CD4-positive, alpha-beta T cell treated with Interleukin-12 subunit alpha and Interleukin-12 subunit beta, for 1 hour (primary cell): ENCODE results near the gene HARBI1.

Experiments
- DNase-seq: peaks from one replicate; pipeline ENCODE4 v3.0.0-alpha.2; 2020

Gene HARBI1

DNA sequence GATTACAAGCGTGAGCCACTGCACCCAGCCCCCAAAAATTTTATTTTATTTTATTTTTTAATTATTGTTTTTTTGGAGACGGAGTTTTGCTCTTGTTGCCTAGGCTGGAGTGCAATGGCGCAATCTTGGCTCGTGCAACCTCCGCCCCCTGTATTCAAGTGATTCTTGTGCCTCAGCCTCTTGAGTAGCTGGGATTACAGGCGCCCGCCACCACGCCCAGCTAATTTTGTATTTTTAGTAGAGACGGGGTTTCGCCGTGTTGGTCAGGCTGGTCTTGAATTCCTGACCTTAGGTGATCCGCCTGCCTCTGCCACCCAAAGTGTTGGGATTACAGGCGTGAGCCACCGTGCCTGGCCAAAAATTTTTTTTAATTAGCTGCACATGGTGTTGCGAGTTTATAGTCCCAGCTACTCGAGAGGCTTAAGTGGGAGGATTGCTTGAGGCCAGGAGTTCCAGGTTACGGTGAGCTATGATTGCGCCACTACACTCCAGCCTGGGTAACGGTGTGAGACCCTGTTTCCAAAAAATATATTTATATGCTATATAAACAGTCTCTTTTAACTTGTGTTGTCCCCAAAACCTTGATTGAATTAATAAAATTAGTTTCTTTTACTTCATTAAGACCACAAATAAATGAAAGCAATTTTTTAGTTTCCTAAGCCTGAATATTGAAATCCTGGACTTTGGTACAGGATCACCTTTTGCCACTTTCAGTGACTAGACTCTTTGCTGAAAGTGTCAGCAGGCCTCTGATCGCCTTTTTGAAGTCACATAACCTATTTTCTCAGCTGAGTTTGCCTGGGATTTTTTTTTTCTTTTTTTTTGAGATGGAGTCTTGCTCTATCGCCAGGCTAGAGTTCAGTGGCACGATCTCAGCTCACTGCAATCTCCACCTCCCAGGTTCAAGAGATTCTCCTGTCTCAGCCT is 16.5 kb upstream of the HARBI1 start:
- DNase-seq: no peak

- DNase-seq: no peak
Measured at GRCh38 chr11:46632502-46632901, 15.5 kb upstream of the HARBI1 start.

DNA sequence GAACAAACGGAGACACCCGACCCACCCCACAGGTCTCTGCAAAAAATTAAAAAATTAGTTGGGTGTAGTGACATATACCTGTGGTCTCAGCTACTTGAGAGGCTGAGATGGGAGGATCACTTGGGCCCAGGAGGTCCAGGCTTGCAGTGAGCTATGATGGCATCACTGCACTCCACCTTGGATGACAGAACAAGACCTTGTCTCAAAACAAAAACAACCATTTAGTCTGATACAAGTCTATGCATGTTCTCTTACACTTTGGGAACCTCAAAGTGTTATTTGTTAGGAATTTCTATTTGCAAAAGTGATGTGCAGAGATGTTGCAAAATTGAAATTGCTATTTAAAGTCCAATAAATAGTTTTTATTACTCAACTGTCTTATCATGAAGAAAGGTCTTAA is 14.6 kb upstream of the HARBI1 start:
- no peak for DNase-seq

GRCh38 chr11:46630237-46630636 is 13.2 kb upstream of the HARBI1 start:
- DNase-seq: no peak

DNA sequence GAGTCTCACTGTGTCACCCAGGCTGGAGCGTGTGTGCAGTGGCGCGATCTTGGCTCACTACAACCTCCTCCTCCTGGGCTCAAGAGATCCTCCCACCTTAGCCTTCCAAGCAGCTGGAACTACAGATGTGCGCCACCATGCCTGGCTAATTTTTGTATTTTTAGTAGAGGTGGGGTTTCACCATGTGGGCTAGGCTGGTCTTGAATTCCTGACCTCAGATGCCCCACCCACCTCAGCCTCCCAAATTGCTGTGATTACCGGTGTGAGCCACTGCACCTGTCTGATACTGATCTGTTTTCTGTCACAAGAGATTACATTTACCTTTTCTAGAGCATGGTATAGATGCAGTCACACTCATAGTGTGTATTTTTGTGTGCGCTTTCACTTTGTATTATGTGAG is 11.9 kb upstream of the HARBI1 start:
- no peak for DNase-seq

DNA sequence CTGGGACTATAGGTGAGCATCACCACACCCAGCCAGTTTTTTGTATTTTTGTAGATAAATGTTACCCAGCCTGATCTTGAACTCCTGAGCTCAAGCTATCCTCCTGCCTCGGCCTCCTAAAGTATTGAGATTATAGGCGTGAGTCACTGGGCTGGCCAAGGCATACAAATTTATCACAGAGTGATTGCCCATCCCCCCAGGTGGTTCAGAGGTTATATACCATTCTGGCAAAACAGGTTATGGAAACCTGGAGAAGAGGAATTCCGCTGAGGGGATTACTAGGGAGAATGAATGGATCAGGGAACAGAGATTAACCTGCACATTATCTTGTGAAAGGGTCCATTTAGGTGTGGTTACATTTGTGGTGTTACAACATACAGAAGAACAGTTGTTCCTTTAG is 8.4 kb upstream of the HARBI1 start:
- DNase-seq: no peak

DNA sequence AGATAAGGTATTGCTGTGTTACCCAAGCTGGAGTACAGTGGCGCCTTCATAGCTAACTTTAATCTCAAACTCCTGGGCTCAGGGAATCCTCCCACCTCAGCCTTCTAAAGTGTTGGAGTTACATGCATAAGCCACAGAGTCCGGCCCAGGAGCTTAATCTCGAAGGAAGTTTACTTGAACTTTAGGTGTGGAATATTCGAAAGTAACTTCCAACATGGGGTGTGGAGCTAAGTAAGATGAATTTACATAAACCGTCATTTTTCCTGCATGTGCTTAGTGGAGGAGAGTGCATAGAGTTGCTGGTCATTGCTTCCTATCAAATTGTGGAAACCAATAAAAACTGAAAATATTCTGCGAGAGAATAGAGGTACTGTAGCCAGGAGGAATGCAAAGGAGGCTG is 1.8 kb upstream of the HARBI1 start:
- DNase-seq: no peak

DNA sequence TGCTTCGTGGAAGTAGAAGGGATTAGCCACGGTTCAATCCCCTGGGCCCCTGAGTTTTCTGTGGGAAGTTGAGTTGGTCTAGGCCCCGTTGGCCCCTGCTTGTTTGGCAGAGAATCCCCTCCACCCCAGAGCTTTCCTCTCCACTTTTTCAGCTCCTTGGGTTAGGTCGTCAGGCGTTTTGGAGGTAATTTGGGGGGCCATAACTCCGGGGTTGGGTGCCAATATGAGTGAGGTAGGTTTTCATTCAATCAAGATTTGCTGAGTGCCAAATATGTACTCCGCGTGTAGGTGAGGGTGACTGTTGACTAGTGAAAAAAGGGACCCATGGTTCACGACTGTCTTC is 916 bp upstream of the HARBI1 start:
- no peak for DNase-seq

- DNase-seq: peak; percentile 29
Measured at GRCh38 chr11:46616551-46617133, 385 bp downstream of the HARBI1 start.

DNA sequence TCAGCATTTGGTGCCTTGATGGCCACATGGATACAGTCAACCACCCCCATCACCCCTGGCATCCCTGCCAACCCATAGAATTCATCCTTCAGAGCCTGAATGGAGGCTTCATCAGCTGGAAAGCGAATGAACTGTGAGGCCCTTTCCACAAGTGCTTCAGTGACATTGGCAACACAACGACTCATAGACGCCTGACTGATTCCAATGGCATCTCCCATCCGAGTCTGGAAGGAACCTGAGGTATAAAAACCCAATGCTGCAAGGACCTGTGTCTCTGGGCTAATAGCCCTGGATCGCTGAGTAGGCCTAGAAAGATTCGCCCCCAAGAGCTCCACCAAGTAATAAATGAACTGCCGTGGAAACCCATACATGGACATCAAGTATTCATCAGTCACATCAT is 1.3 kb downstream of the HARBI1 start:
- no peak for DNase-seq

DNA sequence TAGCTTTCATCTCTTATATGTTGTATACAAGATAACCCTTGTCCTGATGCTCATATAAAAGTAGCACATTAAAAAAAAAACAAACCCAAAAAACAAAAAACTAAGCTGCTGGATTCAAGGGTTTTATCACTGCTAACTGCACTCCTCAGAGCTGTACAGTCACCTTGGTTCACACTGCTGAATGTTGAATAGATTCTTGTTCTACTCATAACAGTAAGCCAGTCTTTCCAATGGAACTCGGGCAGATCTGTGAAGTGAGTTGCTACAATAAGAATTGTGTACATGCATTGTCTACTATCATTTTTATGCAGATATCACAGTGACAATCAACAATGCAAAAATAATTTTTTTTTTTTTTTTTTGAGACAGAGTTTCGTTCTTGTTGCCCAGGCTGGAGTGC is 4.7 kb downstream of the HARBI1 start:
- DNase-seq: no peak

DNA sequence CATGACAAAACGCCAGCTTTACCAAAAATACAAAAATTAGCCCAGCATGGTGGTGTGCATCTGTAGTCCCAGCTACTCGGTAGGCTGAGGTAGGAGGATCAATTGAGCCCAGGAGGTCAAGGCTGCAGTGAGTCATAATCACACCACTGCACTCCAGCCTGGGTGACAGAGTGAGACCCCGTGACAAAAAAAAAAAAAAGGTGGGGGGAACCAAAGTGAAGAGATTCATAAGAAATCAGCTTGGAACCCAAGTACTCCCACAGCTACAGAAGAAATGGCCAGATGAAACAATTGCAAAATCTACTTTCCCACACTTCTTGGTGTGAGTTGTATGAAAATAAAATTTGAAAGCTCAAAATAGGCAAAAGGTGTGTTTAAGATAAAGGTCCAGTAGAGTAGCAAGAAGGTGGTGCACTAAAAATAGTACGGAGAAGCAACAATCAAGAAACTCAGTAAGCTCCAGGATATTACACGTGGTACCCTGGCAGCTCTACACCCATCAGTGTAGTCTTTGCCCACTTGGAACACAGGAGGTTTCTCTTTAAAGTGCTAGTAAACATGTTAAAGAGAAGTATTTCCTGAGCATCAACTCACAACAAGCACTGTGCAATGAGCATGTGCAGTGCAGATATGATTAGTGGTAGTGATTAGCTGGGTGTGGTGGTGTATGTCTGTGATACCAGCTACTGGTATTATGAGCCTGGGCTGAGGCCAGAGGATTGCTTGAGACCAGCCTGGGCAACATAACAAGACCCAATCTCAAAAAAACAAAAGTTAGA is 5.3 kb downstream of the HARBI1 start:
- no peak for DNase-seq

DNA sequence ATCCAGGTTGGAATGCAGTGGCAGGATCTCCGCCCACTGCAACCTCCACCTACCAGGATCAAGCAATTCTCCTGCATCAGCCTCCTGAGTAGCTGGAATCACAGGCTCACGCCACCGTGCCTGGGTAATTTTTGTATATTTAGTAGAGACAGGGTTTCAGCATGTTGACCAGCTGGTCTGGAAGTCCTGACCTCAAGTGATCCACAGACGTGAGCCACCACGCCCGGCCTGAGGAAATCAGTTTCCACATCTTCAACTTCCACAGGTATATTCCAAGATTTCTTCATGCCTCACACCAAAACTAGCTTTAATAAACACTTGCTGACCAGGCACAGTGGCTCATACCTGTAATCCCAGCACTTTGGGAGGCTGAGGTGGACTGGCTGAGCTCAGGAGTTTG is 7.6 kb downstream of the HARBI1 start:
- DNase-seq: no peak

DNA sequence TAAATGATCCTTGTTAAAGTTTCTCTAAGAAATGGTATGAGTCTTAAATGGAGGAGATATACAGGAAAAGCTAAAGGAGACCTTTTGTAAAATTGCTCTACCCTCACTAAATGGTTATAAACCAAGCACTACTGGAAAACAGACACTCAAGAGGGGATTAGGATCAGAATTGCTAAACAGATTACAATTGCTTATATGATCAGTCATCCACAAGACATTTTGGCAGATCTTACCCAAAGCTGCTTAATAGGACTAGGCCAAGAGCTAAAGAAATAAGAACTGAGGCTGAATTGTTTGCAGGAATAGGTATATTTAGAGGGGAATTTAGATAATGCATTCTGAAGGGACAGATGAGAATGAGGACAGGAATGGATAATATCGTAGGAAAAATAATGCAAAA is 9.5 kb downstream of the HARBI1 start:
- no peak for DNase-seq

DNA sequence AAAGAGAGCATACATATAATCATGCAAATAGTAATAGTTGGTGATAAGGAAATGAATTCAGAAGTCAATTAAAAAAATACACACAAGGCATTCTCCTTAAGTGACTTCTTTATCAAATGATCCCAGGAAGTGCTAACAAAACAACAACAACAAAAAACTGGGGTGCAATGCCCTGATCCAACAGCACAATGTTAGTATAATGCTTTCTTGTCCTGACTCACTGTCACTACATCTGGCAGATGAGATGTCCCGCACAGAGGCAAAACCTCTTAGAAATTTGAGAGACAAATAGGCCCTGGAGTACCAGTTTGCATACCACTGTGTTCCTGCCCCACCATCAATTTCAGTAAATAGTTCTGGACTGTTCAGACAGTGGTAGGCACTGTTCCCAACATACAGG is 12.2 kb downstream of the HARBI1 start:
- DNase-seq: no peak

GRCh38 chr11:46603704-46604308 is 13.2 kb downstream of the HARBI1 start:
- no peak for DNase-seq

DNA sequence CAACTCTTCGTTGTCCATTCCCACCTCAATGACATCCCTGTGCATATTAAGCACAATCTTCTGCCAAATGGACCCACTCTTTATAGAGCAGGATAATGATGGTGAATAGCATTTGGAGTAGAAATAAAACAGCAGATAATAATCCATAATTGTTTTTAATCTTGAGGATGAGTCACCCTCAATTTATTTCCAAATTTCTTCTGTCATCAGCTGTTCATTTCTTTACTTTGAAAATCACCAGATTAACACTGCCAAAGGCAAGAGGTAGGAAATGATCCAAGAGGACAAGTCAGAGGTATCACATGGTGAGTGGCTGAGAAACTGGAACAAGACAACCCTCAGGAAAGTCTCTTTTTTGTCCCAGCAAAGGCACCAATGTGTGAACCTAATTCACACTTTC is 15.9 kb downstream of the HARBI1 start:
- DNase-seq: no peak

- DNase-seq: no peak
Measured at GRCh38 chr11:46600194-46600960, 16.6 kb downstream of the HARBI1 start.

DNA sequence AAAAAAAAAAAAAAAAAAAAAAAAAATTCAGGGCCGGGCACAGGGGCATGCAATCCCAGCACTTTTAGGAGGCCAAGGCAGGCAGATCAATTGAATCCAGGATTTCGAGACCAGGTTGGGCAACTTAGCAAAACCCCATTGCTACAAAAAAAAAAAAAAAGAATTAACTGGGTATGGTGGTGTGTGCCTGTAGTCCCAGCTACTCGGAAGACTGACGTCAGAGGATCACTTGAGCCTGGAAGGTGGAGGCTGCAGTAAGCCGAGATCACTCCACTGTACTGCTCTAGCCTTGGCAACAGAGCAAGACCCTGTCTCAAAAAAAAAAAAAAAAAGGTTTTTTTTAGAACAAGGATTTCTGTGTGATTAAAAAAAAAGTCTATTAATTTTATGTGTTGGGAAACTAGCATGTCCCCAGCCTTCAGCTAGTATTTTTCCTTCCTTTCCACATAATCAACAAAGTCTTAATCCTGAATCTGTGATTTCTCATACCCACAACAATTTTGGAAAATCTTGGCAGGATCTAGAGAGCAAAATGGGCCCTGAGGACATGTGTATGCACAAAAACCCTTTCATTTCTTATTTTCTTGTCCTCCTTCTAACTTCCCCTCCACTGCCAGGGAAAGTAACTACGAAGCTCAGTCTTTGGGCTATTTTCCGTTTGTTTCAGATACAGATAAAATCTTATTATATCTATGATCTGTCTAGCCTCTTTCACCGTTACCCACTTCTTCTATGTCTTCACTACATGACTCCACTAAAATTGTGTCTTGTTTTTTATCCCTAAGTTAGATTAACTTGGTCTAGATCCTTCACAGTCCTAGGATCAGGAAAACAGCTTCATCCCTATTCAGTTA is 17.5 kb downstream of the HARBI1 start:
- DNase-seq: no peak

- DNase-seq: no peak
Measured at GRCh38 chr11:46597609-46598219, 19.3 kb downstream of the HARBI1 start.

DNA sequence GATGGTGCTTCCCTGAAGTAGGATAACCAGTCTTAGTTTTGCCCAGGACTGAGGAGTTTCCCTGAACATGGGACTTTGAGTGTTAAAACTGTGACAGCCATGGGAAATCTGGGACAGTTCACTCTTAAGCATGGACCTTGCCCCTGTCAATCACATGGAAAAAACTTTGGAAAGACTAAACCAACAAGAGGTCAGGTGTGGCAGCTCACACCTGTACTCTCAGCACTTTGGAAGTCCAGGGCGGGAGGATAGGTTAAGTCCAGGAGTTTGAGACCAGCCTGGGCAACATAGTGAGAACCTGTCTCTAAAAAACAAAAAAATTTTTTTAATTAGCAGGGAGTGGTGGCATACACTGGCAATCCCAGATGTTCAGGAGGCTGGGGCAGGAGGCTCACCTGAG is 19.9 kb downstream of the HARBI1 start:
- no peak for DNase-seq
